ENCODE data around the gene TUG1. TPM values are rescaled to one million over a fixed set of nuclear protein-coding genes. Genes with fewer than 3 reads are reported as not detected.
A peak's percentile ranks its signal among the peaks of the same experiment; 100 is the strongest.

Gene TUG1
- polyA plus RNA-seq, 1 donor = 105 TPM

DNA sequence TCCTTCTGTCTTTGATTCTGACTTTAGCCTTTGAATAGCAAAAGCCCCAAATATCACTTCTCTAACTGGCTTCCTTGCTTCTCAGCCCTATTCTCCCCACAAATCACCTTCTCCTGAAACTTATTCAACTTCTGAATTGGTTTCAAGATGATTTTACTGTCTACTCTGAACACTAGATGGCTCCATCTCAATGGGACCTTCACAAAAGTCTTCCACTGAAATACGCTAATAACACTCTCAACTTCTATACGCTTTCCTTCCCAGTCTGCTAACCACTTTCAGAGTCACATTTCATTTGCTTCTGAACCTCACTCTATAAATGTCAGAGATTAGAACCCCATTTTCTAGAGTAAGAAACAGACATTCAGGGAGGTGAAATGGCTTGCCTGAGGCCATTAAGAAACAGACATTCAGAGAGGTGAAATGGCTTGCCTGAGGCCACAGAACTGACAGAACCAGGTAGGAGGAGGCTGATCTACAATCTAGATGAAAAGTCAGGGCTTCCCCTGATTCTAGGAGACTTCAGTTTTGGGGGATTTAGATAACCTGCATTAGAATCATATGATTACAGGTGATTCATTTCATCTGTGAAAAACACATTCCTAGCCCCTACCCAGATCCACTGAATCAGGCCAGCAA lies 21.1 kb upstream of the TUG1 start:
- peak; percentile 45 for DNase-seq (ENCODE audit: low read depth)

DNA sequence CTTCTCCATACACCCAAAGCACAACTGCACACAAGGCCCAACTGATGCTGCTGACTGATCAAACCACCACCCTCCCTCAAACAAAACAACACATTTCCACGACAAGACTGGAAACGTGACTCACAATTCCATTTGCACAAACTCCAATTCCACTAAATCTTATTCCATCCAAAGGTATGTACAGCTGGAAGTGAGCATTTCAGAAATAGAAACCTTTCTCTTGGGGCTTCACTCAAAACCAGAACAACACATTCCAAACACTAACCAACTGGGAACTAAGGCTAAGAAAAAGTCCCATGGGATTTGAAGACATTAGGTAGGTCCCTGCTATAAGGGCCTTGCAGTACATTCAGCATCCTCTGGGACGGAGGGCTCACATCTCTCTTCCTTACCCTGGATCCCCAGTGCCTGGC lies 20.1 kb upstream of the TUG1 start:
- DNase-seq (ENCODE audit: low read depth) = no peak

DNA sequence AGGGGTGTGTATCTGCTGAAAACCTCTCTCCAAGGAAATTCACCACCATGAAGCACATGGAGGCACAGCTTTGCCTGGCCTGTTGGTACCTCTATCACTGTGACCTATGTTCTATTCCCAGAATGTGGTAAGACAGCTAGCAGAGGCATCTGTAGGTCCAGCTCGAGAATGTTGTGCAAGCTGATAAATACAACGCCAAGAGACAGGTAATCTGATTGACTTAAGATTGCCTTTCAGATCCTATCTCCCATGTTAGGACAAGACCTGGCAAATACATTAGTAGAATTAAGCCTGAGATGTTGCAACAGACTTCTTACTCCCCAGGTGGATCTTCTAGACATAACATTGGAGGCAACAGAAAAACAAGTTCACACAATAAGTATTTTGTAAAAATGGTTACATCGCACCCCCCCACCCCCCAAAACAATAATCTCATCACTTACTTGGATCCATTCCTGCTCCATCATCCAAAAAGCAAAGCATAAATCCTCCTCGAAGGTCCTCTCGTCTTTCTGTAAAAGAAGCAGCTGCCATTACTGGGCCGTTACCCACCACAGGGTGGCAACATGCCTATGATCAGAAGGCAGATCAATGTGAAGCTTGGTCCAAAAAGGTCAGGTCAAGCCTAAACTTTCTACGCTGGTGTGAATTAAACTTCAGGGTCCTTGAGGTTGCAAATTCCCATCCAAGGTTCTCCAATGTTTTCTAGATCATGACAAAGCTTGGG lies 19.0 kb upstream of the TUG1 start:
- DNase-seq (ENCODE audit: low read depth) = no peak

DNA sequence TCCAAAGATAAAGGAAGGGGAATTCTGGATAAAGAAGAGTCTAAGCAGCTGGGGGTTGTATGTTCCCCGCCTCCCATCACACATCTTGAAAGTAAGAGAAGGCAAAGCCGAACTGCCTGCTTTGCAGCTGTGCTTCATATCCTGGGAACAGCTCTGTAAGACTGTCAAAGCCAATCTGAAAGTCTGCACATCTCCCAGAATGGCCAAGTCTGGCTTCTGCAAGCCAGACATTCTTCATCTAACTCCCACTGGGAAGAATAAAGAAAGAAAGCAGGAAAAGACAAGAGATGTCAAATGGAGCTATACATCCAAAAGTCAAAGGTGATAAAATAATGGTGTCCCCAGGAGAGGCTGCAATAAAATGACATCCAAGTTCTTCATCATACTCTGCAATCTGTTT lies 15.9 kb upstream of the TUG1 start:
- DNase-seq (ENCODE audit: low read depth) = peak; percentile 22

DNA sequence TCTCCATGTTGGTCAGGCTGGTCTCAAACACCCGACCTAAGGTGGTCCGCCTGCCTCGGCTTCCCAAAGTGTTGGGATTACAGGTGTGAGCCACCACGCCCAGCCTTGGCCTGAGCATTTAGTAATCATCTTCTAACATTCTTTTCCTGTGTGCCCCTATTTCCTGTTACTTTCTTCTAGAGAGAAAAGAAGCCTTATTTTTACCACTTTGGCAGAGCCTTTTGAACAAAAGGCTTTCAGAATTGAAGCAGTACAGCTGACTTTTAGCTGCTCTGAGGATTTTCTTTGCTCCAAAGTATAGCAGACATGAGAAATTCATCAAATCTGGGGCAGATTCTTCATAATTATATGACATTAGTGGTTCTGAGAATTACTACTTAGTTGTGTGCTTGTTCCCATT lies 13.9 kb upstream of the TUG1 start:
- DNase-seq (ENCODE audit: low read depth) = no peak

DNA sequence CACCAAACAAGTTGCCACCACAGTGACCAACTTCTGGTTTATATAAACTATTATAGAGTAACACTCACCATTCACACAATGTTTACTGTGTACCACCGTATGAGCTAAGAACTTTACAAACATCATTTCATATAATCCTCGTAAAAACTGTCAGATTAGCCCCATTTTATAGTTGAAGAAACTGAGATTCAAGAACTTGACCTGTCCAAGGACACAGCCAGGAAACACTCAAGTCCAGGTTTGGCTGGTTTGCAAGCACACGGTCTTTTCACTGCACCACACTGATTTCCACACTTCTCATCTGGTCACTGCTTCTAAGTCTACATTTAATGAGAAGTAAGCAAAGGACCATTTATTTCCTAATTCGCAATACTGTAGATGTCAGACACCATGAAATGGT lies 4.2 kb upstream of the TUG1 start:
- DNase-seq (ENCODE audit: low read depth) = no peak

DNA sequence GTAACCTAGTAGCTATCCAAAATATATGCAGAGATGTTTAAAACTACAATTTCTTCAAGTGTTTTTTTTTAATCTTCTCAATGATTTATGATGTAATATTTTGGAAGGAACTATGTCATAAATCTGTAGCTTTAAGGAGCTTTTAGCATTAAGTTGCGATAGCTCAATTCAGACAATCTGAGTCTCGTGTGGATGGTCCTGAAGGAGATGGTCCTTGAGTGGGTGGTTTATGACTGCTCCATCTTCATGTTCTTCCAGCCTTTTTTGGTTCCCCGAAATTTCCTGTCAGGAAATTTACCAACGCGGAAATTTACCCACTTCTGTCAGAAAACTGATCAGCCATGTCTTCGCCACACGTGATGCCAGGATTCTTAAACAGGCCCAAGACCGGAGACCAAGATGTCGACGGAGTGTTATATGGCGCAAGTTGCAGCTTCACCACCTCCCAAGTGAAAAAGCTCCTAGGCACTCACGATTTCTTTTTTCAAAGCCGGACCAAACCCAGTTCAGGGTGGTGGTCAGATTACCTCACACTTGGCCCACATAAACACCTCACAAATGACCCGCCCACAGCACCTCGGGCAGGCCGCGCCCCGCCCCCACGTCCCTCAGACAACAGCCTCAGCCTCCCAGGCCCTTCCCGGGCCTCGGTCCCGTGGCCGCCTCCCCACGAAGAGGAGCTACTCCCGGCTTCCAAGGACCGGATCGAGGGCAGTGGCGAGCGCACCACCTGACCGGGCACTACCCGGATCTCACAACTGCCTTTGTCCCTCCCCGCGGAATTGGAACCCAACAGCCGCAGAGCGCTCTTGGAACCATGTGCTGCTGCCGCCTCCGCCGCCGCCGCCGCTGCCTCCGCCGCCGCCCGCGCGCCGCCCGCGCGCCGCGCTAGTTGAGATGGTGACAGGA lies 796 bp upstream of the TUG1 start, which contains the start of gene MORC2:
MORC2 (minus strand) TSS at position 760 of the 909 bp plus-strand sequence. CDS start 885 bp downstream, outside the sequence.
- no peak for DNase-seq (ENCODE audit: low read depth)

DNA sequence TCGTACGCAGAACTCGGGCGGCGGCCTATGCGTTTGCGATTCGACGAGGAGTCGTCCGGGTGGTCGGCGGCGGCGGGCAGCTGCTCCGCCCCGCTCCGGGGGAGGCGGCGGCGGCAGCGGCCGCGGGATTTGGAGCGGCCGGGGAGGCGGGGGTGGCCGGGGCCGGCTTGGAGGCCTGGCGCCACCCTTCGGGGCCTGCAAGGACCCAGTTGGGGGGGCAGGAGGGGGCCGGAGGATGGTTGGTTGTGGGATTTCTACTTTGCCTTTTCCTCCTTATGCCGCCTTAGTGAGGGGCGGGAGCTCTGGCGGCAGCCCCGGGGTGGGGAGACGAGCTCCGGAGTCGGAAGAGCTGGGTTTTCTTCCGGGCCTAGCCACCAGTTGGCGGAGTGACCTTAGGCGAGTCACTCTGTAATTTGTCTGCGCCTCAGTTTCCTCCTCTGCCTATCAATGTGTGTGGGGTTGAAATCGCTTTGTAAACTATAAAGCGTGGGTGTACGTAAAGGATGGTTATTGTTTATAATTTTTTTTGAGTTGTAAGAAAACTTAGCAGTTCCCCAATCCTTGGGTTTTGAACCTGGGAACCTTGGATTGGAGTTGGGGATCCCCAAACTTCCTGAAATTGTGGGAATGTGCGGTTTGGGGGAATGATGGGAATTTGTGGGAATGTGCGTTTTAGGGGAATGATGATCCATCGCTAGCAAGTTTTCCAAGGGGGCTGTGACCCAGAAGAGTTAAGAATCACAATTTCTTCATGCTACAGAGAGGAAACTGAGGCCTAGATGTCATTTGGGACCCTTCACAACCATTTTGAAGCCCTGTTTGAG lies 679 bp downstream of the TUG1 start:
- DNase-seq (ENCODE audit: low read depth) = peak; percentile 5

DNA sequence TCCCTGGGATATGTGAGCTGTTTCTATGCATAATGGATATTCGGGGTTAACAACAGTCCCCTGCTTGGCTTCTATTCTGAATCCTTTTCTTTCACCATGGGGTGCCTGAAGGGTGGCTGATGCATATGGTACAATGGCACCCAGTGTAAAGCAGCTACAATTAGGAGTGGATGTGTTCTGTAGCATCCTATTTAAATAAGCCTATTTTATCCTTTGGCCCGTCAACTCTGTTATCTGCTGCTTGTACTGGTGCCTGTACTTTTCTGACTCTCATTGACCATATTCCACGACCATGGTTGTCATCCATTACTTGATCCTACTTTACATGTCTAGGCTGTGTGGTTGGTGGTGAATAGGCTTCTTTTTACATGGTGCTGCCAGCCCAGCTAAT lies 1.3 kb downstream of the TUG1 start:
- no peak for DNase-seq (ENCODE audit: low read depth)

DNA sequence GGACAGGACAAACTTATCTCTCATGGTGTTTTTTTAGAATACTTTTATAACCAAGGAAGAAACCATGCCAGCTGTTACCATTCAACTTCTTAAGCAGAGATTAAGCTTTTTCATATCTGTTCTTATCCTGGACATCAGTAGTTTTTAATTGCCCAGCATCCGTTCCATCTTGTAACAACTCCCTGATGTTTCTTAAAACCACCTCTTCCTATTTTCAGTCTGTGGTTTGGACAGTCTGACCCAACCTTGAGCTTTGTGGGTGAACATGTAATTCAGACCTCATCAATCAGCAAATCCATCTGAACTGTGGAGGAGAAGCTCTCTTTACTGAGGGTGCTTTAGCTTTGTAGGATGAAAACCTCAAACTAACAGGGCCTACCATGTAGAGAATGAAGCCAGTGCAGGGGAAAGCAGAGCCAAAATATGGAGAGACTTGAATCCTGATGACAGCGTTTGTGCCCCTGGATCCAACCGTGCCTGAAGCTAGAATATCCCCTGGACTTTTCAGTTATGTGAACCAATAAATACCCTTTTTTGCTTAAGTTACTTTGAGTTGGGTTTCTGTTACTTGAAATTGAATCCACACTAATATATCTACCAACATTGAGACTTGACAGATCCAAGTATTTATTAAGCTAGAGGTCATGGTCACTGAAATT lies 9.4 kb downstream of the TUG1 start:
- no peak for DNase-seq (ENCODE audit: low read depth)

DNA sequence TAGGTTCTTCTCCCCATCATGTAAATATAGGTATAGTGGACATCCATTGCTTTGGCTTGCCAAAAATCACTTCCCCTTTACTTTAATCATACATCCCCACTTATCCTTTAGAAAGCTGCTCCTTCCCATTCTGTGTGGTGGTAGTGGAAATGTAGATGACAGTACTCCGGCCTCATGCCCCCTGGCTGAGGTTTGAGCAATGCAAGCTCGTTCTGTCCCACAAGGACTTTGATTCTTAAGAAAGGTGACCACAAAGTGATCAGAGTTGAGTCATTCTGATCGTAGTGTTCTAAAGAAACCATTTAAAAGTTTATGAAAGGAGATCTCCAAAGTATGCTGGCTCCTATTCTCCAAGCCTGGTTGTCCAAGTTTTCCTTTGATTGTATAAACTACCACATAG lies 10.9 kb downstream of the TUG1 start:
- no peak for DNase-seq (ENCODE audit: low read depth)

DNA sequence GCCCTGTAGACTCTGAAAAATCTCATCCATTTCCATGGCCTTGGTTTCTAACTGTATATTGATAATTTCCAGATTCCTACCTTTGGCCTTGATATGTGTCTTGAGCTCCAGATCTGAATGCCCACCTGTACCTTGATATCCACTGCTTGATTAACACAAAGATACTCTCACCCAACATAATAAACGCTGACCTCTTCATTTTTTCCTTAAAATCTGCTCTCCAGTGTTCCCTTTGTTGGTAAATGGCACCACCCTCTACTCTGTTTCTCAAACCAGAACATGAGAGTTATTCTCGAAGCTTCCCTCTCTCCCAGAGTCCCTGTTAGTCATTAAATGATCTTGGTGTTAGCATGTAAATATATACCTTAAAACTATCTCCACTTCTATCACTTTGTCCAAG lies 13.4 kb downstream of the TUG1 start:
- no peak for DNase-seq (ENCODE audit: low read depth)

DNA sequence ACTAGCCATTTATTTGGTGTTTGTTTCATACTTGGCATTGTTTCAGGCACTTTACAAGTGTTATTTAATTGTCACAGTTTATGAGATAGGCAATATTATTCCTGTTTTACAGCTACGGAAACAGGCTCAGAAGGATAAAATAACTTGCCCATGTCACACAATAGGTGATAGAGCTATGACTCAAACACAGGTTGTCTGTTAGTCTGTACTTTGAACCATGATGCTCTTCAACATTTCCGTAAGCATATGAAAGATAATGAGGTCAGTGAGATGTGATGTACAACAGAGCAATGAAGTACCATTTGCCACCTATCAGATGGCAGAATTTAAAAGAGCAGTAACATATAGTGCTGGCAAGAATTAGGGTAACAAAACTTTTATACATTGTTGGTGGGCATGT lies 15.3 kb downstream of the TUG1 start:
- DNase-seq (ENCODE audit: low read depth) = no peak

DNA sequence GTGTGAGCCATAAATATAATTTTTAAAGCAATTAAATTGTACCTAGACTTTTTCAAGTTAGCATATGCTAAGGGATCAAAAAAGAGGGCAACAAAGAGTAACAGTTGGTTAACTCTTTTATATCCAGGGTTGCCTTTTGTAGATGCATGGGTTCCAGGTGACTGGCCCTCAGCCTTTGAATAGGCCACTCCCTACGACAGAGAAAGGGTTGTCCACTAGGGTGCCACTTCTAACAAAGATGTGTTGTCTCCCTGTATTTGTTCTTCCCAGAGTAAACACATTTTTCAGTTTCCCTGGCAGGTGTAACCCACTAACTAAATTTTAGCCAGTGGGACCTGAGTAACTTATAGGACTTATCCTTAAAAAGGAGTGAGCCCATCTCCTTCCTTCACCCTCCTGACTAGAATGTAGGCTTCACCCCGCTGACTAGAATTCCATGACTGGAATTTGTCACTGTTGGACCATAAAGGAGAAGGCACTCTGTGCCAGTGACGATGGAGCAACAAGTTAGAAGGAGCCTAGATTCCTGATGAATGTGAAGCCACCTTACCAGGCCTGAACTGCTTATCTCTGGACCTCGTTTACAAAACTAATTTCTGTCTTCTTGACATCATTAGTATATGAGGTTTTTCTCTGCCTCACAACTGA lies 16.6 kb downstream of the TUG1 start:
- no peak for DNase-seq (ENCODE audit: low read depth)

DNA sequence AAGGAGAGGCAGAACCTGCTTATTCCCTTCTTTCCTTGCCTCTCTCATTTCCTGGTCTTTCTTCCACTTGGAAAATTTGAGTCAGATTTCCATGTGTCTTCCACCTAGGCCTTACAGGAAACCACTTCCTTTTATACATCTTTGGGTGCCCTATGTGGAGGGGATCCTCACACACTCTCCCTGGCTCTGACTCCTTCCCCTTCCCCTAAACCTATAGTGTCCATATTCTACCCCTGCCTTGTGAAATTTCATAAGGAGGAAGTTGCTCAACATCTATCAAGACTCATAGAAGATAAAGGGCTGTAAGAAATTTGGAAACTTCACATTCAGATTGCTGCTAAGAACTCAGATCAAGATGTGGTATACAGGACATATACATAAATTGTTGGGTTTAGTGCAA lies 20.4 kb downstream of the TUG1 start:
- DNase-seq (ENCODE audit: low read depth) = no peak

DNA sequence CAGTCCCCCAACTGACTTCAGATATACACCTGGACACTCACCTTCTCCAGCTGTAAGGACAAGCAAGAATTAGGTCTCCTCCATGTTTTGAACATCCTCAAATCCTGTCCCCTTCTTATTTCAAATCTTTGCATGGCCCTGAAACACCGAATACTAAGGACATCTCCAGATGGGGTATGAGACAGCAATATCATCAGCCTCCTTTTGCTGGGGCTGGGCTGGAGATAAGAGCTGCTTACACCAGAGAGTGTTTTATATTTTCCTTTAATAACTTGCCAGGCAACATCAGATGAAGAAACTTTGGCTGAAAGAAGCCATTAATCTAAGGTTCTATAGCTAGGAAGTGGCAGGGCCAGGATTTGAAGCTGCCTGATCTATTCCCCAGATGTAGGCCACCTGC lies 21.6 kb downstream of the TUG1 start:
- no peak for DNase-seq (ENCODE audit: low read depth)

DNA sequence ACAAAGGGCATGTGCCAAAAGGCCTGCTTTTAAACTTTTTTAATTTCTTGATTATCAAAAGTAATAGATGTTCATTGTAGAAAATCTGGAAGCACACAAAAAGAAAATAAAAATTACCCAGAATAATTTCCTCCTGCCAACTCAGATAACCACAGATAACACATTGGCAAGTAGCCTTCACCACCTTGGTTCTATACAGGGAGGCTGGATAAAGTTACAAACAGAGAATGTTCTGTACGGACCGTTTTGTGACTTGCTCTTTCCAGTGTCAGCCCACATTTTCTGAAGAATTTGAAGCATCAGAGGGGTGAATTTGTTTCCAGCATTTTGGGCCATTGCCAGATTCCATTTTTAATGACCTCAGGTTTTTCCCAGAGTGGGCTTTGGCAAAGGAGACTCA lies 23.5 kb downstream of the TUG1 start:
- no peak for DNase-seq (ENCODE audit: low read depth)

DNA sequence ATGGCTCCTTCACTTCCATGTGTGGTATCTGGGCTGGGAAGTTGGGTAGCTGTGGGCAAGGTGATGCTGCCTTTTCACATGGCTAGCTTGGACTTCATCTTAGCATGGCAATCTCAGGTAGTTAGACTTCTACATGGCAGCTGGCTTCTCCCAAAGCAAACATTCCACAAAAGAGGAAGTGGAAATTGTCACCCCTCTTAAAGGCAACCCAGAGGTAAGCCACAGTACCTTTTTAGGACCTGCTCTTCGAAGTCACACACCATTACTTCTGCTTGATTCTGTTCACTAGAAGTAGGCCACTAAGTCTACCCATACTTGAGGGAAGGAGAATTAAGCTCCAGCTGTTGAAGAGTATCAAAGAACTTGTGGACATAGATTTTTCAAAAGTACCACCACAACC lies 25.9 kb downstream of the TUG1 start:
- no peak for DNase-seq (ENCODE audit: low read depth)

DNA sequence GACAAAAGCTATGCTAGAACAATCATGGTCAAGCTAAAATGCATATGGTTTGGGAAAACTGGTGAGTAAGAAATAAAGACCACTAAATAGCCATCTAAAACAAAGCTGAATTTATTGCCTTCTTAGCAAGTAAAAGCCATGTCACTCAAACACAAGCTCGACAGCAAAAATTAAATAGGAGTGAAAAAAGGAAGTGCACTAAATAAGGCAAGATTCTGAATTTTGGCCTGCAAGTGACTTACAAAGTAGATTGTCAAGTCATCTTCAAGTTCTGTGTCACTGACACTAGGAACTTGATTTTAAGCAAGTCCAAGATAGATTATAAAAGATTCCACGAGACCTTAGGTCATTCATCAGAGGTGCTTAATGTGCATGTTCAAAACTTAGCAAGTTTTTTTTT lies 27.4 kb downstream of the TUG1 start:
- no peak for DNase-seq (ENCODE audit: low read depth)

DNA sequence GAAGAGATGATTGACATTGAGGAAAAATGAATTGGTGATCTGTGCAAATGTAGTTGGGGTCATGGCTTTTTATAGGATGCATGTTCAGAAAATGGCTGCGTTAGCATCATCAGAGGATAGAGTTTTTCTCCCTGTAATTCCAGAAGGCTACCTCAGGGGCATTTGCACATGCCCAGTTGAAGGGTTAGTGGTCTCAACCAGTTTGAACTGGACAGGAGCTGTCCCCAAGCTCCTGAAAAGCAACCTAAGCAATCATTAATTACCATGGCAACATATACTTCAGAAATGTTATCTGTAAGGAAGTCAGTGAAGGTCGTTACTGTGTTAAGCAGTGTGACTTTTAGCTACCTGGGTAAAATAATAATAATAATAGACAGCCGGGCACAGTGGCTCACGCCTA lies 29.3 kb downstream of the TUG1 start:
- no peak for DNase-seq (ENCODE audit: low read depth)
